ENCODE data around the gene MTMR12. TPM values are rescaled to one million over a fixed set of nuclear protein-coding genes. Genes with fewer than 3 reads are reported as not detected.
A peak's percentile ranks its signal among the peaks of the same experiment; 100 is the strongest.
"Not testable (repeated sequence)": the region's sequence is repeated elsewhere in the genome, so short reads cannot be mapped to it uniquely, and the experiment has no call there.

The MTMR12 gene
- total and polyA plus RNA-seq, 4 experiments from 2014 or later, result 11.6 to 26.4 (median 22.2) TPM

- POLR2A ChIA-PET (ENCODE audit: partially characterized antibody), result interaction anchor here (1.0 kb wide), 1 partner anchor 8 kb away, joined by 3 read pairs; no protein-coding TSS in a partner anchor
- CTCF ChIA-PET (ENCODE audit: partially characterized antibody), result interaction anchor here (0.6 to 1.3 kb wide), 3 partner anchors 10 to 44 kb away, joined by 3 read pairs; no protein-coding TSS in a partner anchor
- intact Hi-C loops (cut with micrococcal nuclease), result no loop called here
- Histone ChIP-seq H3K4me1 (ENCODE audit: insufficient read depth, low read length) (peaks cover 17% of the 10 kb centered on the region), H3K36me3 (ENCODE audit: insufficient read depth, low read length) (no peaks in the 10 kb centered on the region), H3K9me3 (ENCODE audit: control insufficient read depth in 1 of 2, low read length in 2 of 2) (no peaks in the 10 kb centered on the region), H3K27ac (ENCODE audit: low read depth, low read length) (no peak overlapping the region), H3K27me3 (ENCODE audit: insufficient read depth, low read length) (no peaks in the 10 kb centered on the region), H3K4me3 (ENCODE audit: low read length in 2 of 2) (no peak overlapping the region)
- Mint-ChIP-seq H3K9me3 (no peaks in the 10 kb centered on the region), H3K4me3 (no peak overlapping the region), H3K27me3 (no peaks in the 10 kb centered on the region), H3K27ac (peak overlapping the region in 2 of 7 donors; percentile 31 to 72), H3K4me1 (peaks cover 33 to 63% (median 39%) of the 10 kb centered on the region in 4 donors), H3K36me3 (peaks cover 4 to 9% of the 10 kb centered on the region in 2 donors)
- DNase-seq, result no peak
Observed at GRCh38 chr5:32283539-32284377, 29.0 kb downstream of the MTMR12 start.

- Histone ChIP-seq H3K36me3 (ENCODE audit: insufficient read depth, low read length) (no peaks in the 10 kb centered on the region), H3K4me3 (ENCODE audit: low read length in 2 of 2) (no peak overlapping the region), H3K27ac (ENCODE audit: low read depth, low read length) (no peak overlapping the region), H3K4me1 (ENCODE audit: insufficient read depth, low read length) (peaks cover 24% of the 10 kb centered on the region), H3K27me3 (ENCODE audit: insufficient read depth, low read length) (no peaks in the 10 kb centered on the region), H3K9me3 (ENCODE audit: control insufficient read depth in 1 of 2, low read length in 2 of 2) (no peaks in the 10 kb centered on the region)
- Mint-ChIP-seq H3K27me3 (no peaks in the 10 kb centered on the region), H3K4me3 (no peak overlapping the region), H3K9me3 (no peaks in the 10 kb centered on the region), H3K4me1 (peaks cover 31 to 62% (median 38%) of the 10 kb centered on the region in 4 donors), H3K27ac (peak overlapping the region in 2 of 7 donors; percentile 26 to 72), H3K36me3 (peaks cover 4 to 9% of the 10 kb centered on the region in 2 donors)
- POLR2A ChIA-PET (ENCODE audit: partially characterized antibody), result no interaction called here
- DNase-seq, result no peak
- intact Hi-C loops (cut with micrococcal nuclease), result no loop called here
- CTCF ChIA-PET (ENCODE audit: partially characterized antibody), result interaction anchor here (0.6 to 1.5 kb wide), 3 partner anchors 12 to 51 kb away, joined by 3 to 4 read pairs (median 3); no protein-coding TSS in a partner anchor
Observed at GRCh38 chr5:32283061-32283460, 29.7 kb downstream of the MTMR12 start.

- no peaks in the 10 kb centered on the region for H3K9me3 Mint-ChIP-seq
- ChIA-PET CTCF (ENCODE audit: partially characterized antibody) (interaction anchor here (1.5 kb wide), 1 partner anchor 50 kb away, joined by 4 read pairs; no protein-coding TSS in a partner anchor), POLR2A (ENCODE audit: partially characterized antibody) (no interaction called here)
- Histone ChIP-seq H3K4me1 (ENCODE audit: insufficient read depth, low read length) (peaks cover 28% of the 10 kb centered on the region), H3K4me3 (ENCODE audit: low read length in 2 of 2) (no peak overlapping the region), H3K36me3 (ENCODE audit: insufficient read depth, low read length) (no peaks in the 10 kb centered on the region), H3K27me3 (ENCODE audit: insufficient read depth, low read length) (no peaks in the 10 kb centered on the region), H3K27ac (ENCODE audit: low read depth, low read length) (no peak overlapping the region), H3K9me3 (ENCODE audit: control insufficient read depth in 1 of 2, low read length in 2 of 2) (no peaks in the 10 kb centered on the region)
- no peak overlapping the region for H3K4me3 Mint-ChIP-seq
- H3K27me3 Mint-ChIP-seq, result no peaks in the 10 kb centered on the region
- intact Hi-C loops (cut with micrococcal nuclease), result no loop called here
- peaks cover 4 to 9% of the 10 kb centered on the region in 2 donors for H3K36me3 Mint-ChIP-seq
- H3K4me1 Mint-ChIP-seq, result peaks cover 33 to 62% (median 41%) of the 10 kb centered on the region in 4 donors
- peak overlapping the region in 1 of 7 donors; percentile 55 for H3K27ac Mint-ChIP-seq
- no peak for DNase-seq
Observed at GRCh38 chr5:32282633-32283032, 30.1 kb downstream of the MTMR12 start.

GRCh38 chr5:32281378-32282133, 31.2 kb downstream of the MTMR12 start:
- Mint-ChIP-seq H3K4me1 (peaks cover 28 to 63% (median 44%) of the 10 kb centered on the region in 4 donors), H3K27ac (peak overlapping the region in 6 of 7 donors; percentile 19 to 91 (median 61)), H3K4me3 (peak overlapping the region in 6 of 8 donors; percentile 18 to 76 (median 38))
- H3K9me3 Mint-ChIP-seq; H3K27me3 Mint-ChIP-seq; H3K27ac ChIP-seq (ENCODE audit: low read depth, low read length); H3K4me3 ChIP-seq (ENCODE audit: low read length in 2 of 2); POLR2A ChIA-PET (ENCODE audit: partially characterized antibody); H3K36me3 Mint-ChIP-seq; H3K9me3 ChIP-seq (ENCODE audit: control insufficient read depth in 1 of 2, low read length in 2 of 2); intact Hi-C loops (cut with micrococcal nuclease); H3K27me3 ChIP-seq (ENCODE audit: insufficient read depth, low read length); DNase-seq; H3K36me3 ChIP-seq (ENCODE audit: insufficient read depth, low read length): not testable (repeated sequence)
- peaks cover 35% of the 10 kb centered on the region for H3K4me1 ChIP-seq (ENCODE audit: insufficient read depth, low read length)
- CTCF ChIA-PET (ENCODE audit: partially characterized antibody), result interaction anchor here (1.0 to 1.5 kb wide), 2 partner anchors 47 to 49 kb away, joined by 3 to 4 read pairs; no protein-coding TSS in a partner anchor

- ChIA-PET CTCF (ENCODE audit: partially characterized antibody) (interaction anchor here (1.0 to 1.3 kb wide), 2 partner anchors 48 to 49 kb away, joined by 3 to 4 read pairs; no protein-coding TSS in a partner anchor), POLR2A (ENCODE audit: partially characterized antibody) (no interaction called here)
- peaks cover 40% of the 10 kb centered on the region for H3K4me1 ChIP-seq (ENCODE audit: insufficient read depth, low read length)
- no peak overlapping the region for H3K4me3 ChIP-seq (ENCODE audit: low read length in 2 of 2)
- DNase-seq, result peak in 2 of 5 donors; percentile 3 to 12
- Mint-ChIP-seq H3K9me3 (no peaks in the 10 kb centered on the region), H3K4me1 (peaks cover 32 to 67% (median 49%) of the 10 kb centered on the region in 4 donors), H3K36me3 (peaks cover 4 to 14% of the 10 kb centered on the region in 2 donors), H3K27ac (peak overlapping the region; percentile 19 to 91 (median 84)), H3K27me3 (no peaks in the 10 kb centered on the region), H3K4me3 (peak overlapping the region; percentile 55 to 82 (median 61))
- no peaks in the 10 kb centered on the region for H3K27me3 ChIP-seq (ENCODE audit: insufficient read depth, low read length)
- peak overlapping the region; percentile 13 for H3K27ac ChIP-seq (ENCODE audit: low read depth, low read length)
- H3K9me3 ChIP-seq (ENCODE audit: control insufficient read depth in 1 of 2, low read length in 2 of 2), result no peaks in the 10 kb centered on the region
- H3K36me3 ChIP-seq (ENCODE audit: insufficient read depth, low read length), result no peaks in the 10 kb centered on the region
- intact Hi-C loops (cut with micrococcal nuclease), result no loop called here
Observed at GRCh38 chr5:32280656-32281081, 32.1 kb downstream of the MTMR12 start.

GRCh38 chr5:32279786-32280185, 33.0 kb downstream of the MTMR12 start:
- peaks cover 8 to 20% of the 10 kb centered on the region in 2 donors for H3K36me3 Mint-ChIP-seq
- DNase-seq, result no peak
- intact Hi-C loops (cut with micrococcal nuclease), result loop anchor here (5.0 kb wide), 1 partner anchor 33 kb away; the partner anchor contains the start of gene MTMR12
- Histone ChIP-seq H3K4me1 (ENCODE audit: insufficient read depth, low read length) (peaks cover 40% of the 10 kb centered on the region), H3K27ac (ENCODE audit: low read depth, low read length) (no peak overlapping the region), H3K27me3 (ENCODE audit: insufficient read depth, low read length) (no peaks in the 10 kb centered on the region), H3K9me3 (ENCODE audit: control insufficient read depth in 1 of 2, low read length in 2 of 2) (no peaks in the 10 kb centered on the region), H3K36me3 (ENCODE audit: insufficient read depth, low read length) (peaks cover under 1% of the 10 kb centered on the region), H3K4me3 (ENCODE audit: low read length in 2 of 2) (no peak overlapping the region)
- peak overlapping the region in 6 of 7 donors; percentile 19 to 84 (median 34) for H3K27ac Mint-ChIP-seq
- no peaks in the 10 kb centered on the region for H3K27me3 Mint-ChIP-seq
- peak overlapping the region in 4 of 8 donors; percentile 2 to 65 (median 36) for H3K4me3 Mint-ChIP-seq
- CTCF ChIA-PET (ENCODE audit: partially characterized antibody), result interaction anchor here (1.3 to 1.4 kb wide), 2 partner anchors 47 to 50 kb away, joined by 3 to 4 read pairs; no protein-coding TSS in a partner anchor
- peaks cover 31 to 66% (median 47%) of the 10 kb centered on the region in 4 donors for H3K4me1 Mint-ChIP-seq
- POLR2A ChIA-PET (ENCODE audit: partially characterized antibody), result no interaction called here
- no peaks in the 10 kb centered on the region for H3K9me3 Mint-ChIP-seq

Data from CD4-positive, alpha-beta memory T cell (primary cell).